Right ventricle myocardium superior (tissue), 1 donor: Measurements from ENCODE around the gene ALB. TPM values are rescaled to one million over a fixed set of nuclear protein-coding genes. Genes with fewer than 3 reads are reported as not detected.
"Not testable (repeated sequence)": the region's sequence is repeated elsewhere in the genome, so short reads cannot be mapped to it uniquely, and the experiment has no call there.

Source experiments
- ATAC-seq: fragments of 200-7000 bp; cut with Tn5 transposase; one replicate; pipeline ENCODE4 v1.9.1; 2020; ENCODE audit warnings: mild to moderate bottlenecking; ENCODE audit not compliant: poor library complexity
- DNase-seq: peaks from one replicate; pipeline ENCODE4 v3.0.0-alpha.2; 2020
- intact Hi-C: fragments of 100-400 bp; cut with DNase I; formaldehyde crosslinking; loops from one replicate; pipeline ENCODE4 v1.11.2; 2022
- long read RNA-seq: library from polyadenylated mRNA; unstranded; transcript quantifications from one replicate; pipeline ENCODE4 v2.0.0, GENCODE V29; 2021
- total RNA-seq: library from RNA; stranded (reverse); fragmentation: NEBNext Ultra II Directional; extraction: Animal tissue kit (Norgen Biotek cat#: 25700); gene quantifications from one replicate; pipeline ENCODE4 v1.2.1, GENCODE V29; 2021
- donor health status: DM: no; HTN: yes; CAD: no; lungs with severe emphysema.

ALB gene
- 4.5 TPM for total RNA-seq
- long read RNA-seq: 0 reads

GRCh38 chr4:73404042-73404441 is at the start of gene ALB:
Gene ALB (plus strand): TSS chr4:73404287. CDS start chr4:73404328, 41 bp downstream.
- ATAC-seq: no peak
- intact Hi-C loops: no loop called here
- no peak for DNase-seq

GRCh38 chr4:73357174-73357573 is 46.9 kb upstream of the ALB start:
- DNase-seq, ATAC-seq, intact Hi-C loops: not testable (repeated sequence)

- ATAC-seq, intact Hi-C loops, DNase-seq: not testable (repeated sequence)
These were observed 34.4 kb upstream of the ALB start for GRCh38 chr4:73369506-73370199.

- no peak for ATAC-seq
- no peak for DNase-seq
- intact Hi-C loops: no loop called here
These were observed 28.8 kb upstream of the ALB start for GRCh38 chr4:73375328-73375741.

- DNase-seq (no peak), ATAC-seq (no peak)
- intact Hi-C loops: no loop called here
These were observed 27.8 kb upstream of the ALB start for GRCh38 chr4:73376251-73376650.

GRCh38 chr4:73376976-73377375 is 27.1 kb upstream of the ALB start:
- intact Hi-C loops: no loop called here
- DNase-seq (no peak), ATAC-seq (no peak)

GRCh38 chr4:73378887-73379286 is 25.2 kb upstream of the ALB start:
- intact Hi-C loops: no loop called here
- ATAC-seq (no peak), DNase-seq (no peak)

- ATAC-seq: no peak
- intact Hi-C loops: no loop called here
- DNase-seq: no peak
These were observed 24.1 kb upstream of the ALB start for GRCh38 chr4:73379946-73380345.

GRCh38 chr4:73381214-73381613 is 22.9 kb upstream of the ALB start:
- intact Hi-C loops: no loop called here
- DNase-seq: no peak
- ATAC-seq: no peak

- intact Hi-C loops: no loop called here
- ATAC-seq (no peak), DNase-seq (no peak)
These were observed 20.6 kb upstream of the ALB start for GRCh38 chr4:73383452-73383851.

GRCh38 chr4:73387552-73387951 is 16.5 kb upstream of the ALB start:
- ATAC-seq: no peak

GRCh38 chr4:73388887-73389286 is 15.2 kb upstream of the ALB start:
- no peak for ATAC-seq
- intact Hi-C loops: no loop called here
- no peak for DNase-seq

More at GRCh38 chr4:73387552-73387951, 16.5 kb upstream of the ALB start:
- no peak for DNase-seq
- intact Hi-C loops: no loop called here

- not testable (repeated sequence) for DNase-seq, ATAC-seq
These were observed 14.4 kb upstream of the ALB start for GRCh38 chr4:73389663-73390062.

GRCh38 chr4:73391774-73392173 is 12.3 kb upstream of the ALB start:
- no peak for DNase-seq
- intact Hi-C loops: no loop called here
- no peak for ATAC-seq

More at GRCh38 chr4:73389663-73390062, 14.4 kb upstream of the ALB start:
- intact Hi-C loops: not testable (repeated sequence)

GRCh38 chr4:73392936-73393335 is 11.2 kb upstream of the ALB start:
- intact Hi-C loops: no loop called here
- no peak for DNase-seq

GRCh38 chr4:73396304-73396703 is 7.8 kb upstream of the ALB start:
- no peak for DNase-seq
- intact Hi-C loops: no loop called here
- ATAC-seq: no peak

More at GRCh38 chr4:73392936-73393335, 11.2 kb upstream of the ALB start:
- ATAC-seq: no peak

- DNase-seq (no peak), ATAC-seq (no peak)
- intact Hi-C loops: no loop called here
These were observed 6.8 kb upstream of the ALB start for GRCh38 chr4:73396993-73397972.

- intact Hi-C loops: no loop called here
- DNase-seq (no peak), ATAC-seq (no peak)
These were observed 2.7 kb upstream of the ALB start for GRCh38 chr4:73401412-73401811.

GRCh38 chr4:73404457-73404856 is 370 bp downstream of the ALB start:
- intact Hi-C loops: no loop called here
- ATAC-seq (no peak), DNase-seq (no peak)

- intact Hi-C loops: no loop called here
- DNase-seq (no peak), ATAC-seq (no peak)
These were observed 1.1 kb downstream of the ALB start for GRCh38 chr4:73405138-73405537.
